ENCODE data around the gene SH3BP1.
"Not testable (repeated sequence)": the region's sequence is repeated elsewhere in the genome, so short reads cannot be mapped to it uniquely, and the experiment has no call there.

DNA sequence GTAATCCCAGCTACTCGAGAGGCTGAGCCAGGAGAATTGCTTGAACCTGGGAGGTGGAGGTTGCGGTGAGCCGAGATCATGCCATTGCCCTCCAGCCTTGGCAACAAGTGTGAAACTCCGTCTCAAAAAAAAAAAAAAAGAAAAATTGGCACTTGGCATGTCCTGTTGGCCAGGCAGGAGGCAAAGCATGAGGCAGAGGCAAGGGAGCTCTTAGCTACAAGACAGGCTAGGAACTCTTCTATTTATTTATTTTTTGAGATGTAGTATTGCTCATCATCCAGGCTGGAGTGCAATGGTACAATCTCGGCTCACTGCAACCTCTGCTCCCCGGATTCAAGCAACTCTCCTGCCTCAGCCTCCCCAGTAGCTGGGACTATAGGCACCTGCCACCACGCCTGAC, 54.7 kb downstream of the SH3BP1 start:
- TF ChIP-seq EZH2phosphoT487 (IDR thresholded peaks at IDR 0.05; ENCODE audit: low read depth); CTCF (IDR thresholded peaks at IDR 0.05; ENCODE audit: low read depth, low read length): not testable (repeated sequence)
